GM23248 (cell line): Measurements from ENCODE around the gene FOXF2. TPM values are rescaled to one million over a fixed set of nuclear protein-coding genes. Genes with fewer than 3 reads are reported as not detected.

ENCODE experiments used
- DNase-seq: peaks from one replicate; pipeline ENCODE4 v3.0.0-alpha.2; 2015
- H2AFZ ChIP-seq: fragments of 200-600 bp; sonication (generic); 2 replicates; pipeline ENCODE4 v1.6.1; 2016; ENCODE audit warnings: antibody characterized with exemption
- H3F3A ChIP-seq: fragments of 200-600 bp; sonication (generic); 2 replicates; pipeline ENCODE4 v1.6.1; 2016; ENCODE audit warnings: mild to moderate bottlenecking, antibody characterized with exemption, mixed run types; ENCODE audit not compliant: insufficient read depth
- H3K27ac ChIP-seq: fragments of 200-600 bp; sonication (generic); 2 replicates; pipeline ENCODE4 v1.5.1; 2016; ENCODE audit warnings: mild to moderate bottlenecking
- H3K27me3 ChIP-seq: fragments of 200-600 bp; sonication (generic); replicated peaks from 2 replicates; pipeline ENCODE4 v1.6.1; 2016; ENCODE audit warnings: mild to moderate bottlenecking; ENCODE audit not compliant: insufficient read depth
- H3K36me3 ChIP-seq: fragments of 200-600 bp; sonication (generic); 2 replicates; pipeline ENCODE4 v1.6.1; 2016; ENCODE audit warnings: low read depth, mild to moderate bottlenecking
- H3K4me1 ChIP-seq: fragments of 200-600 bp; sonication (generic); 2 replicates; pipeline ENCODE4 v1.6.1; 2016; ENCODE audit warnings: mild to moderate bottlenecking; ENCODE audit not compliant: insufficient read depth
- H3K4me2 ChIP-seq: fragments of 200-600 bp; sonication (generic); one replicate; pipeline ENCODE4 v1.6.1; 2016; ENCODE audit warnings: mild to moderate bottlenecking; ENCODE audit not compliant: unreplicated experiment
- H3K4me3 ChIP-seq: fragments of 200-600 bp; sonication (generic); 2 replicates; pipeline ENCODE4 v1.5.1; 2016; ENCODE audit warnings: mild to moderate bottlenecking
- H3K79me2 ChIP-seq: fragments of 200-600 bp; sonication (generic); 2 replicates; pipeline ENCODE4 v1.6.1; 2016; ENCODE audit warnings: mild to moderate bottlenecking; ENCODE audit not compliant: insufficient read depth
- H3K9ac ChIP-seq: fragments of 200-600 bp; sonication (generic); 2 replicates; pipeline ENCODE4 v1.6.1; 2016; ENCODE audit warnings: mild to moderate bottlenecking
- H3K9me2 ChIP-seq: fragments of 200-600 bp; sonication (generic); 2 replicates; pipeline ENCODE4 v1.6.1; 2016; ENCODE audit warnings: mixed run types, mild to moderate bottlenecking, moderate library complexity; ENCODE audit not compliant: insufficient read depth
- H3K9me3 ChIP-seq: fragments of 200-600 bp; sonication (generic); one replicate; pipeline ENCODE4 v1.6.1; 2017; ENCODE audit warnings: low read depth
- H4K20me1 ChIP-seq: fragments of 200-600 bp; sonication (generic); 2 replicates; pipeline ENCODE4 v1.6.0; 2016; ENCODE audit not compliant: insufficient read depth
- EZH2 ChIP-seq: fragments of 200-600 bp; sonication (generic); IDR thresholded peaks from 2 replicates; pipeline ENCODE4 v1.6.1; 2018; ENCODE audit warnings: antibody characterized with exemption, mild to moderate bottlenecking; ENCODE audit not compliant: insufficient read depth, poor library complexity, severe bottlenecking
- EZH2phosphoT487 ChIP-seq: fragments of 200-600 bp; sonication (generic); IDR thresholded peaks from 2 replicates; pipeline ENCODE4 v1.6.1; 2018; ENCODE audit warnings: antibody characterized with exemption, moderate library complexity, mild to moderate bottlenecking, low read depth; ENCODE audit not compliant: insufficient read depth
- WGBS, 2 experiments: methylation state at CpG; one replicate each; pipeline ENCODE4 v1.1.6; 2015 to 2017; ENCODE audit warnings: low lambda C conversion rate in 2 of 2, low coverage in 1 of 2; ENCODE audit errors: missing lambda C conversion rate in 2 of 2; 5-methylcytosine and 5-hydroxymethylcytosine counted together
- in situ Hi-C: fragments of 300-500 bp; cut with MboI; formaldehyde crosslinking; loops from 2 replicates; pipeline ENCODE4 v1.15.0; 2020
- polyA plus RNA-seq: library from polyadenylated mRNA; unstranded; fragments of >200 nt; fragmentation: Nextera tagmentation; extraction: Ambion mirVana; gene quantifications from 2 replicates; pipeline ENCODE4 v1.2.1, GENCODE V29; 2016
- total RNA-seq: library from RNA; depleted of rRNA; stranded (reverse); fragments of >200 nt; shearing (Covaris generic); gene quantifications from 2 replicates; pipeline ENCODE4 v1.2.3, GENCODE V29; 2014

FOXF2 gene
- total and polyA plus RNA-seq, 2 experiments from 2014 or later = 2.7 to 8.3 TPM

- DNase-seq = no peak
- Histone ChIP-seq H3F3A (no peaks in the 10 kb centered on the region), H3K4me1 (no peaks in the 10 kb centered on the region), H3K9me2 (no peaks in the 10 kb centered on the region), H3K9me3 (no peaks in the 10 kb centered on the region), H3K4me3 (no peak overlapping the region), H4K20me1 (no peaks in the 10 kb centered on the region), H2AFZ (no peak overlapping the region), H3K27ac (no peak overlapping the region), H3K9ac (no peak overlapping the region), H3K4me2 (no peak overlapping the region), H3K27me3 (peaks cover 26% of the 10 kb centered on the region), H3K79me2 (no peaks in the 10 kb centered on the region), H3K36me3 (no peaks in the 10 kb centered on the region)
- TF ChIP-seq EZH2 (no peak), EZH2phosphoT487 (no peak)
- 56 to 80% methylated on average over 1 of the region's 1 CpG for WGBS, 2 experiments
- in situ Hi-C loops = no loop called here
Observed at GRCh38 chr6:1372690-1373089, 16.7 kb upstream of the FOXF2 start.

GRCh38 chr6:1376653-1377052 is 12.7 kb upstream of the FOXF2 start:
- Histone ChIP-seq H3K4me2 (no peak overlapping the region), H3K9me2 (no peaks in the 10 kb centered on the region), H3K27me3 (peaks cover 58% of the 10 kb centered on the region), H2AFZ (no peak overlapping the region), H3K27ac (no peak overlapping the region), H4K20me1 (no peaks in the 10 kb centered on the region), H3K4me1 (no peaks in the 10 kb centered on the region), H3K9me3 (no peaks in the 10 kb centered on the region), H3F3A (no peaks in the 10 kb centered on the region), H3K9ac (no peak overlapping the region), H3K4me3 (no peak overlapping the region), H3K36me3 (no peaks in the 10 kb centered on the region), H3K79me2 (no peaks in the 10 kb centered on the region)
- 83 to 87% methylated on average over 5 of the region's 5 CpGs for WGBS, 2 experiments
- TF ChIP-seq EZH2 (no peak), EZH2phosphoT487 (no peak)
- DNase-seq = no peak
- in situ Hi-C loops = loop anchor here (25.0 kb wide), 1 partner anchor 464 kb away; no protein-coding TSS in a partner anchor

GRCh38 chr6:1377526-1377925 is 11.8 kb upstream of the FOXF2 start:
- H3K4me2 ChIP-seq = no peak overlapping the region
- H3K27ac ChIP-seq = no peak overlapping the region
- no peak for TF ChIP-seq EZH2
- TF ChIP-seq EZH2phosphoT487 = no peak
- no peaks in the 10 kb centered on the region for H3K9me2 ChIP-seq
- H3K4me1 ChIP-seq = no peaks in the 10 kb centered on the region
- H3K36me3 ChIP-seq = no peaks in the 10 kb centered on the region
- 87 to 89% methylated on average over 11 of the region's 11 CpGs for WGBS, 2 experiments
- no peaks in the 10 kb centered on the region for H3K79me2 ChIP-seq
- no peaks in the 10 kb centered on the region for H4K20me1 ChIP-seq
- no peaks in the 10 kb centered on the region for H3K9me3 ChIP-seq
- H3K4me3 ChIP-seq = no peak overlapping the region
- in situ Hi-C loops = loop anchor here (25.0 kb wide), 1 partner anchor 465 kb away; no protein-coding TSS in a partner anchor
- H3K9ac ChIP-seq = no peak overlapping the region
- no peak for DNase-seq
- no peaks in the 10 kb centered on the region for H3F3A ChIP-seq
- H2AFZ ChIP-seq = no peak overlapping the region
- H3K27me3 ChIP-seq = peaks cover 61% of the 10 kb centered on the region

GRCh38 chr6:1378065-1379016 is 11.0 kb upstream of the FOXF2 start:
- Histone ChIP-seq H3K79me2 (no peaks in the 10 kb centered on the region), H3K36me3 (no peaks in the 10 kb centered on the region), H3F3A (no peaks in the 10 kb centered on the region), H3K4me1 (no peaks in the 10 kb centered on the region), H3K27ac (no peak overlapping the region), H4K20me1 (no peaks in the 10 kb centered on the region), H2AFZ (no peak overlapping the region), H3K4me3 (no peak overlapping the region), H3K27me3 (peaks cover 69% of the 10 kb centered on the region), H3K9me3 (no peaks in the 10 kb centered on the region), H3K9ac (no peak overlapping the region), H3K4me2 (no peak overlapping the region), H3K9me2 (no peaks in the 10 kb centered on the region)
- DNase-seq = no peak
- in situ Hi-C loops = loop anchor here (25.0 kb wide), 1 partner anchor 466 kb away; no protein-coding TSS in a partner anchor
- no peak for TF ChIP-seq EZH2
- no peak; the same call in 1 of the 2 replicates for TF ChIP-seq EZH2phosphoT487
- 18% methylated on average over 79 to 89 of the region's 89 CpGs for WGBS, 2 experiments
